Placental pericyte (primary cell): Measurements from ENCODE around the gene PRDM15. TPM values are rescaled to one million over a fixed set of nuclear protein-coding genes. Genes with fewer than 3 reads are reported as not detected.

Source experiments
- small RNA-seq: library from RNA; depleted of rRNA; stranded (forward); fragments of <200 nt; gene quantifications from one replicate; pipeline ENCODE3, GENCODE V24; 2012; ENCODE audit warnings: low replicate concordance
- total RNA-seq: library from RNA; depleted of rRNA; stranded (reverse); fragments of >200 nt; gene quantifications from 2 replicates; pipeline ENCODE4 v1.2.3, GENCODE V29; 2012

Gene PRDM15, protein sequence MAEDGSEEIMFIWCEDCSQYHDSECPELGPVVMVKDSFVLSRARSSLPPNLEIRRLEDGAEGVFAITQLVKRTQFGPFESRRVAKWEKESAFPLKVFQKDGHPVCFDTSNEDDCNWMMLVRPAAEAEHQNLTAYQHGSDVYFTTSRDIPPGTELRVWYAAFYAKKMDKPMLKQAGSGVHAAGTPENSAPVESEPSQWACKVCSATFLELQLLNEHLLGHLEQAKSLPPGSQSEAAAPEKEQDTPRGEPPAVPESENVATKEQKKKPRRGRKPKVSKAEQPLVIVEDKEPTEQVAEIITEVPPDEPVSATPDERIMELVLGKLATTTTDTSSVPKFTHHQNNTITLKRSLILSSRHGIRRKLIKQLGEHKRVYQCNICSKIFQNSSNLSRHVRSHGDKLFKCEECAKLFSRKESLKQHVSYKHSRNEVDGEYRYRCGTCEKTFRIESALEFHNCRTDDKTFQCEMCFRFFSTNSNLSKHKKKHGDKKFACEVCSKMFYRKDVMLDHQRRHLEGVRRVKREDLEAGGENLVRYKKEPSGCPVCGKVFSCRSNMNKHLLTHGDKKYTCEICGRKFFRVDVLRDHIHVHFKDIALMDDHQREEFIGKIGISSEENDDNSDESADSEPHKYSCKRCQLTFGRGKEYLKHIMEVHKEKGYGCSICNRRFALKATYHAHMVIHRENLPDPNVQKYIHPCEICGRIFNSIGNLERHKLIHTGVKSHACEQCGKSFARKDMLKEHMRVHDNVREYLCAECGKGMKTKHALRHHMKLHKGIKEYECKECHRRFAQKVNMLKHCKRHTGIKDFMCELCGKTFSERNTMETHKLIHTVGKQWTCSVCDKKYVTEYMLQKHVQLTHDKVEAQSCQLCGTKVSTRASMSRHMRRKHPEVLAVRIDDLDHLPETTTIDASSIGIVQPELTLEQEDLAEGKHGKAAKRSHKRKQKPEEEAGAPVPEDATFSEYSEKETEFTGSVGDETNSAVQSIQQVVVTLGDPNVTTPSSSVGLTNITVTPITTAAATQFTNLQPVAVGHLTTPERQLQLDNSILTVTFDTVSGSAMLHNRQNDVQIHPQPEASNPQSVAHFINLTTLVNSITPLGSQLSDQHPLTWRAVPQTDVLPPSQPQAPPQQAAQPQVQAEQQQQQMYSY
- 4.6 and 7.2 TPM in 2 replicates for total RNA-seq

DNA sequence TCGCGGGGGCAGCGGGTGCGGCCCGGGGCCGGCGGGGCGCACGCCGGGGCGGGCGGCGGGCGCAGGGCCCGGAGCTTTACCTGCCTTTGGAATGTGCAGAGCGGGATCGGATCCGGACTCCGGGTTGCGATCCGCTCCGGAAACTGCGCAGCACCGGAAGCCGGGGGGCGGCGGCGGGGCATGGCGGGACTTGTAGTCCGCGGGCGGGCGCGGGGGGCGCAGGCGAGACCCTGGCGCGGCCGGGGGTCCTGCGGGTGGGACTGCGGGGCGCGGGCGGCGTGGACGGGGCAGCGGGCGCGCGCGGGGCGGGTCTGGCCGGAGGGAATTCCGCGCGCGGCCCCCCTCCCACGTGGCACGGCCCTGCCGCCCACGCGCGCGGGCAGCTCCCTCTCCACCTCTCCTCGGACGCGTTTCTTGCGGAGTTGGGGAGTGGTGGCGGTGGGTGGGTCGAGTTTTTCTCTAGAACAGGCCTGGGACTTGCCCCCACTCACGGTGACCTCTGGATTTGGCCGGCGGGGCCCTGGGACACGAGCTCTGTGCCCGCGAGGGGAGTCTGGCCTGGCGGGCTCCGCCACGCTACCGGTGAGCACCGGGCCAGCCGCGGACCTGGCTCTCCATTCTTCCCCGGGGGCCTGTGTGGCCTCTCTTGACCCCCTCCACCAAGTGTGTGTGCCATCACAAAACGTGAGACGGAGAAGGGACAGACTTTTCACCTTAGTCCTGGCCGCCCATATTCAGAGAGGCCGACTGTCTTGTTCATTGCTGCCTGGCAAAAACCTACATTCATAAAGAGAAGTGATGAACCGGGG is at the start of gene PRDM15:
Gene PRDM15, minus strand, starts transcription at position 155 of the 809 bp plus-strand sequence. CDS start 18,981 bp downstream, outside the sequence.

DNA sequence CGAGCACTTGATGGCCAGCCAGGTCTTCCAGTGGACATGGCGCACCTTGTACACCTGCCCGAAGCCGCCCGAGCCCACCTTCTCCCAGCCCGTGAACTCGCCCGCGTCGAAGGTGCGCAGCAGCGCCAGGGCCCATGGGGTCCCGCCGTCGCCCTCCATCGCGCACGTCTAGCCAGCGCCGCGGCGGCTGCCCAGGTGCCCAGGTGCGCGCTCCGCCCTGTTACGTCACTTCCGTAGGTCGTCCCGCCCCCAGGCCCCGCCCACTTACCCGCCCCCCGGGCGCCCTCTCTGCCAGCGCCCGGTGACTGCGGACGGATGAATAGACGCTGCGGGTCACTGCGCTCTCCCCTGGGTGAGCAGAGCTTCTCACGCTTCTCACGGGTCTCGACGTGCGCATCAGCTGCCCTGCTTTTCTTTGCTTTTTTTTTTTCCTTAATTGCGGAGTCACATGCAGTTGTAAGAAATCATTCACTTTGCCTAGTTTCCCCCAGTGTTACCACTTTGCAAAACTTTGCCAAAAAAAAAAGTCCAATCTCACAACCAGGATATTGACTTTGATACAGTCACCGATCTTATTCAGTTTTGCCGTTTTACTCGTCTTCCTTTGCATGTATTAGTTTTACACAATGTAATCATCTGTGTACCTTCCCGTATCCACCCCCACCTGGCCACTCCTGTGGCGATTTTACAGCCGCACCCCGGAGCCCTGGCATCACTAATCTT is 112.1 kb downstream of the PRDM15 start, which contains the start of gene RIPK4:
Gene RIPK4, minus strand, starts transcription at position 170 of the 723 bp plus-strand sequence. Its CDS starts 11 bp downstream, at position 159.

Small RNAs within 50 kb of the gene (small RNA-seq; reads per million reads assigned to genes)
- 0.13 reads per million for gene RF00334

Other genes starting within 250 kb of the PRDM15 start
- gene RIPK4, start 112.3 kb downstream of the PRDM15 start, total RNA-seq, result not detected in 2 replicates
- gene C2CD2, start 74.7 kb upstream of the PRDM15 start, total RNA-seq, result 15.8 and 40.8 TPM in 2 replicates
- 18.4 and 22.8 TPM in 2 replicates for gene ZBTB21, start 131.0 kb upstream of the PRDM15 start, total RNA-seq
- gene UMODL1, start 192.0 kb upstream of the PRDM15 start, total RNA-seq, result 0.29 TPM in 1 of 2 replicates, not detected in the other